EH (cell line): ENCODE measurements around the gene UBE2E2.
"Not testable (repeated sequence)": the region's sequence is repeated elsewhere in the genome, so short reads cannot be mapped to it uniquely, and the experiment has no call there.

ENCODE experiments used
- DNase-seq: peaks from one replicate; pipeline ENCODE4 v3.0.0-alpha.2; 2015; ENCODE audit warnings: low read depth

UBE2E2 gene

GRCh38 chr3:23329471-23330105, 126.5 kb downstream of the UBE2E2 start:
- no peak for DNase-seq

DNA sequence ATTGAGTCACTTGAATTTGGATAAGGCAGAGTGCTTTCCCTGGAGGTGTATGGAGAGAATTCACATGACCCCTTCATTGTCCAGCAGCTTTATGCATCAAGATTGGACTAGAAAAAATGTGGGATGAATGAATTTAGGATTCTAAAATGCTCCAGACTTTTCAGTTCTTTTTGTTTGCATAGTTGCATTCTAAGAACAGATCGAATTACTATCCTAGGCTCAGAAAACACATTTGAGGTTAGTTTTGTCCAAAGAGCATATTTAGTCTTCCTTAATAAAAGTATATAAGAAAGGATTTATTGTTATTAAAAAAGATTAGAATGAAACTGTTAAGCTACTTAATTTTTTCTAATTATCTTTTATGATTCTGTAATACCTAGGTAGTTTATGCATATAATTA, 127.4 kb downstream of the UBE2E2 start:
- no peak for DNase-seq

DNA sequence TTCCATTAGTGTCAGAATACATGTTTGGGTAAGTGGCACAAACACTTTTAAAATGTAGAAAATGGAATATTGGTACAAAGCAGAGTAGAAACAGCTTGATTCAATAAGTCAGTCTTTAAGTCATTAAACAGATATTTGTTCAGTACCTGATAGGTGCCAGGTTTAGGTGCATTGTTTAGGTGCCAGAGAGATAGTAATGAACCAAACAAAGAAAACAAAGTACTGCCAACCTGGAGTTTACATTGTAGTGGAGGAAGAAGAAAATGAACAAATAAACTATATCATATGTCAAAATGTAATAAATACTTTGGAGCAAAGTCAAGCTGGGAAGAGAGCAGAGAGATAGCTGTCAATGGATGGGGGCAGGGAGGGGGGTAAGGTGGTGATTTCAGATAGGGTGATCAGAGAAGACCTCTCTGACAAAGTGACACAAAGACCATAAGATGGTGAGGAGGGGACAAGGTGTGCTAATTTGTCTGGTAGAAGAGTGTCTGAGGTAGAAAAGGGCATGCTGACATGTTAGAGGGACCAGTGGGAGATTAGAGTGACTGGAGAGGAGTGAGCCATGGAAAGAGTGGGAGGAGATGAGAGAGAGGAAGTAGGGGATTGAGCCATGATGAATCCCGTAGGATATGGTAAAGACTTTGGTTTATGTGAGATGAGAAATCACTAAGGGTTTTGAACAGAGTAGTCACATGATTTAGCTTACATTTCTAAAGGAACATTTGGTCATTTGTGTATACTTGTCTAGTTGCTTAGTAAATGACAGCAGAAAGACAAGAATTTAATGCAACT, 128.2 kb downstream of the UBE2E2 start:
- no peak for DNase-seq

DNA sequence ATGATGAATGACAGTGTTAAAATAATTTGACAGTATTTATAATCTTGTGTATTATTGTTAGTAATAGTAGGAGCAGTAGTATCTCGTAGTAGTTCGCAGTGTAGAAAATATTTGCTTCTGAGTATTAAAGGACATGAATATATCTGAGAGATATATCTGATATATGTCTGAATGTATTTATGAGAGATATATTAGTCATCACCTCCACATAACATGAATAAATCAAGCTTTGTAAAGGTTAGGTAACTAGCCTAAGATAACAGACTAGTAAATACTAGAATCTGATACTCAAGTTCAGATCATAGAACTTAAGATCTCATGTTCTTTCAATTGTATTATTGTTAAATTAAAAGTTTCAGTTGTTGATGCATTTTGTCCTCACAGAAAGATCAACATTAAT, 130.5 kb downstream of the UBE2E2 start:
- no peak for DNase-seq

GRCh38 chr3:23336853-23337252, 133.7 kb downstream of the UBE2E2 start:
- not testable (repeated sequence) for DNase-seq

GRCh38 chr3:23341147-23341838, 138.2 kb downstream of the UBE2E2 start:
- no peak for DNase-seq

DNA sequence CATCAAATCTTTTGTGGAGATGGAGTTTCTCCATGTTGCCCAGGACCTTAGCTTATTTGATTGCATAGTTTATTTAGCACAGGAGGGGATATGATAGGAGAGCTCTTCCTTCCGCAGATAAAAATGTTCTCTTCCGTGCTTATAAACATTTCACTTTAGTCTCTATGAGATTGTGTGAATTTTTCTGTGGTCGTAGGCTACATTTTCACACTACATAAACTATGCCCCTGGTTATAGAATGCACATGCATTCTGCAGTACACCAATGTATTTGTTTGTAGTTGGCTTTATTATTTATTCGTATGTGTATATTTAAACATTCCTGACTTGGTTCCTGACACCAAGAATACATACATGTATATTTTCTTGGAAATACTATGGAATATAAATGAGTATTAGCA, 139.2 kb downstream of the UBE2E2 start:
- DNase-seq: no peak

DNA sequence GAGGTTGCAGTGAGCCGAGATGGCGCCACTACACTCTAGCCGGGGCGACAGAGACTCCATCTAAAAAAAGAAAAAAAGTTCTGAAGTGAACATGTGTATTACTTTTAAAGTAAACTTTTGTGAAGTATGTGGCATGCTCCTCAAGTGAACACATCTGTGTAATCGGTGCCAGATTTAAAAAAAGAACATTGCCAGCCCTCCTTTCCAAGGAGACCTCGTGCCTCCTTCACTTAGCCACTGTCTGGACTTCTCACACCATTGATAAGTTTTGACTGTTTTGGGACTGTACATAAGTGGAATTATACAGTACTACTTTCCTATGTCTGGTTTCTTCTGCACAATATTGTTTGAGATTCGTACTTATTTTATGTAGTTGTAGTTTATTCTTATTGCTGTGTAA, 140.4 kb downstream of the UBE2E2 start:
- DNase-seq: no peak

- no peak for DNase-seq
These were observed 141.8 kb downstream of the UBE2E2 start for GRCh38 chr3:23344886-23345285.

DNA sequence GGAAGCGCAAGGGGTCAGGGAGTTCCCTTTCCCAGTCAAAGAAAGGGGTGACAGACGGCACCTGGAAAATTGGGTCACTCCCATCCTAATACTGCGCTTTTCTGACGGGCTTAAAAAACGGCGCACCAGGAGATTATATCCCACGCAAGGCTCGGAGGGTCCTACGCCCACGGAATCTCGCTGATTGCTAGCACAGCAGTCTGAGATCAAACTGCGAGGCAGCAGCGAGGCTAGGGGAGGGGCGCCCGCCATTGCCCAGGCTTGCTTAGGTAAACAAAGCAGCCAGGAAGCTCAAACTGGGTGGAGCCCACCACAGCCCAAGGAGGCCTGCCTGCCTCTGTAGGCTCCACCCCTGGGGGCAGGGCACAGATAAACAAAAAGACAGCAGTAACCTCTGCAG, 146.3 kb downstream of the UBE2E2 start:
- DNase-seq: not testable (repeated sequence)

- no peak for DNase-seq
These were observed 153.0 kb downstream of the UBE2E2 start for GRCh38 chr3:23356169-23356568.

DNA sequence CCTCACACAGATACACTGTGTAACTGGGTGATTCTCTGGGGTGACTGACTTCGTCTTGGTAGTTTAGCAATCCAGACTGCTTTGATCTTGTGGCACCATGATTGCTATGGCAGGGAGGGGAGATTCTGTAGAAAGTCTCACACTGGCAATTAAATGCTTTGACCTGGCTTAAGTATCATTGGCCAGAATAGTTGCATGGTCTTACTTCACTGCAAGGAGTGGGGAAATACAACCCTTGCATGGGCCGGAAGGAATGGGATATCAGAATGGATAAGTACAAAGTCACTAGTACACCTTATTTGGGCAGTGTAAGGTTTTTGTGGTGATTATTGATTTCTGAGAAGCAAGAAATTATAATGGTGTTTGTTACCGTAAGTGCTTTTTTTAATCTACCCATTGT, 153.8 kb downstream of the UBE2E2 start:
- no peak for DNase-seq

DNA sequence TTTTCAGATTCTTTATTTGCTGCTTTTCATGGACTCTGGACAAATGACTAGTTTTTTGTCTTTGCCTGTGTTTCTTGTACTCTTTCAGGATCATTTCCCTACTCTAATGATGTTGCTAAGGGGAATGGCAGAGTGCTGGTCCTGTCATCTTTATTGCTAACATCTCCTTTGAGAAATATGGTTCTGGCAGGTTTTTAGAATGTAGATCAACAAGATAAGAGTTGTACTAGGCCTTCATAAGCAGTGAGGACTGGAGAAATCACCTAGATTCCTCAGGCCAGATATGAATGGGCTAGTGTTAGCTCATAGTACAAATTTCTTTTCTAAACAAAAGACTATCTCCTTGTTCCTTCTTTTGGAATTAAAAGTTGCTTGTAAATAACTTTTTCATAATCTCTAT, 156.0 kb downstream of the UBE2E2 start:
- no peak for DNase-seq

DNA sequence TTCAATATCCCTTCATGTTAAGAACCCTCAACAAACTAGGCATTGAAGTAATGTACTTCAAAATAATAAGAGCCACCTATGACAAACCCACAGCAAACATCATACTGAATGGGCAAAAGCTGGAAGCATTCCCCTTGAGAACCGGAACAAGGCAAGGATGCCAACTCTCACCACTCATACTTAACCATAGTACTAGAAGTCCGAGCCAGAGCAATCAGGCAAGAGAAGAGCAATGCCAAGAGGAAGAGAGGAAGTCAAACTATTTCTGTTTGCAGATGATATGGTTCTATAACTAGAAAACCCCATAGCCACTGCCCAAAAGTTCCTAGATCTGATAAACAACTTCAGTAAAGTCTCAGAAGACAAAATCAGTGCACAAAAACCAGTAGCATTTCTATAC, 161.9 kb downstream of the UBE2E2 start:
- DNase-seq: no peak

DNA sequence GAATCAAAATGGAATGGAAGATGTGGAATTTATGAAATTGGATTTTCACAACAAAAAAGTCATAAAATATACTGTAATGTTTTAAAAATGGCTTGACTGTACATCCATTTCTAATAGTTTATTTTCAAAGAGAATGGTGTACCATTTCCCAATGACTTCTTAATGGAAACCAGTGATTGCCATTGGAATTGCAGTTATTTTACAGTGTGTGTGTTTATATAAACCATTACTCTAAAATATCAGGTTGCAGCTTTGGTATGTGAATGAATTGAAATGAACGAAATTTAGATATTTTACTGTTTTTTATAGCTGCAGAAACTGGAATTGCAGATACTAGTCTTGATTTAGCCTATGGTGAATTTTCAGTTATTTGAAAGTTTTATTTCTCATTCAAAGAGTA, 165.6 kb downstream of the UBE2E2 start:
- DNase-seq: peak; percentile 28

DNA sequence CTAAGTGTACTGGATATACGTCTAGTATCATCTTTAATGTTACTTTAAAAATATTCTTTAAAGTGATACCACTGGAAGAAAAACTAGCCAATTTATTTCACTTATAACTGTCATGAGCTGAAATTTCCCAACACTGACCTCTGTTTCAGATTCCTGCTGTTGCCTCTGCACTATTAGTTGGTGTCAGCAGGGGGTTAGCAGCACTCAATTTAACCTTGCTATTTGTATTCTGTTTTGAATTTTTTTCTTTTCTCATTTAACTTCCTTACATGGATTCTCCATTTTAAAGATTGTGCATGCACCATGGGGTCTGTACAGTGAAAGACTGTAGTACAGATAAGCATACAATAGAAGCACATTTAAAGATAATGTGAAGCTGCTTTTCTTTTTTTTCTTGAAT, 169.2 kb downstream of the UBE2E2 start:
- DNase-seq: no peak

GRCh38 chr3:23376516-23377248, 173.6 kb downstream of the UBE2E2 start:
- peak; percentile 26 for DNase-seq

DNA sequence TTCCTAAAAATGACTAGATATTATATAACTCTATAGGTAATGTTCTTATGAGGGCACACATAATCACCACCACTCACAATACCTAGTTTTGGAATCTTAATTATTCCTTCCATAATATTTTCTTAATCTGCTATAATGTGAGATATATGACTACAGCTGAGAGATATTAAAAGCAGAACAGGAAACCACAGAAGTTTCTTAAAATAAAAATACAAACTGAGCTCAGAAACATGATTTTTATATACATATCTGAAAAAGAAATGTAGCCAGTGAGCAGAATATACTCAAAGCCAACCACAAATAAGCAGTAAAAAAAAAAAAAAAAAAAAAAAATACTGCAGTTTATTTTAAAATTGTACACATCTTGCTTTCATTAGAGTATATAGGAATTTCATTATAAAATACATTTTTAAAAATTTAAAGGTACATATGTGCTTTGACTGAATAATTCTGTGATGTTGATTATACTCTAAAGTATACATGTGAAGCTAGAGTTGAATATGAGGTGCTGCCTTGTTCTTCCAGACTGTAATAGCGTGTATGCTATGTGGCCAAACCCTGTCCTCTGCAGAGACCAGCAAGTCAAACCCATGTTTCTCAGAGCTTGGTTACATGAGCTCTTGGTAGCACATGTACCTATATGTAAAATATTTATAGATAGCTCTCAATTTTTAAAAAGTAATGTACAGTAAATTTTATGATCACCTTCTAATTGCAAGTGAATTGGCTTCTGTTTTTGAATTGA, 175.0 kb downstream of the UBE2E2 start:
- no peak for DNase-seq

DNA sequence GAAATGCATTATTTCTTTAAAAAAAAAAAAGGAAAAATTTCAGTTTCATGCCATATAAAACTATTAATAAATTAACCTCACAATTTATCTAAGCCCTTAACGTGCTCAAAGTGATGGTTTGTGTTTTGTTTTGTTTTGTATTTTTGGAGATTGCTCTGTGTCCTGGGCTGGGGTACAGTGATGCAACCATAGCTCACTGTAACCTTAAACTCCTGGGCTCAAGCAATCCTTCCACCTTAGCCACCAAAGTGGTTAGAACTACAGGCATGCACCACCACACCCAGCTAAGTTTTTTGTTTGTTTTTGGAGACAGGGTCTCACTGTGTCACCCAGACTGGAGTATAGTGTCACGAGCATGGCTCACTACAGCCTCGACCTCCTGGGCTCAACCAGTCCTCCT, 180.7 kb downstream of the UBE2E2 start:
- DNase-seq: no peak

- DNase-seq: no peak
These were observed 182.2 kb downstream of the UBE2E2 start for GRCh38 chr3:23385327-23385726.

- no peak for DNase-seq
These were observed 184.3 kb downstream of the UBE2E2 start for GRCh38 chr3:23387286-23387918.
